BLaER1 treated with 17β-estradiol and CSF1 and Interleukin-3, amounts not matched to agents 10 nM and 100 nM (cell line): ENCODE results near the gene SPRR2F.
A peak's percentile ranks its signal among the peaks of the same experiment; 100 is the strongest.

Experiments used
- H3K27ac ChIP-seq, 11 experiments: shearing (Covaris generic); formaldehyde crosslinking; 2 replicates each; pipeline ENCODE4 v1.8.1; 2022
- H3K27me3 ChIP-seq, 11 experiments: shearing (Covaris generic); formaldehyde crosslinking; 2 replicates each; pipeline ENCODE4 v1.8.1; 2022
- H3K36me3 ChIP-seq, 11 experiments: shearing (Covaris generic); formaldehyde crosslinking; 2 replicates each; pipeline ENCODE4 v1.8.1; 2022
- H3K4me1 ChIP-seq, 10 experiments: shearing (Covaris generic); formaldehyde crosslinking; 2 replicates each; pipeline ENCODE4 v1.8.1; 2022
- H3K4me2 ChIP-seq, 11 experiments: shearing (Covaris generic); formaldehyde crosslinking; 2 replicates each; pipeline ENCODE4 v1.8.1; 2022
- H3K4me3 ChIP-seq, 10 experiments: shearing (Covaris generic); formaldehyde crosslinking; 2 replicates each; pipeline ENCODE4 v1.8.1; 2022
- H3K9ac ChIP-seq, 11 experiments: shearing (Covaris generic); formaldehyde crosslinking; 2 replicates each; pipeline ENCODE4 v1.8.1; 2022
- H3K9me3 ChIP-seq, 11 experiments: shearing (Covaris generic); formaldehyde crosslinking; replicated peaks in 1 of 11; 2 replicates each; pipeline ENCODE4 v1.8.1; 2022
- H4K20me1 ChIP-seq, 11 experiments: shearing (Covaris generic); formaldehyde crosslinking; 2 replicates each; pipeline ENCODE4 v1.8.1; 2022
- Cebpa-rat ChIP-seq, 11 experiments: shearing (Covaris generic); IDR thresholded peaks; 2 replicates each; pipeline ENCODE4 v1.8.1; 2022

Gene SPRR2F

DNA sequence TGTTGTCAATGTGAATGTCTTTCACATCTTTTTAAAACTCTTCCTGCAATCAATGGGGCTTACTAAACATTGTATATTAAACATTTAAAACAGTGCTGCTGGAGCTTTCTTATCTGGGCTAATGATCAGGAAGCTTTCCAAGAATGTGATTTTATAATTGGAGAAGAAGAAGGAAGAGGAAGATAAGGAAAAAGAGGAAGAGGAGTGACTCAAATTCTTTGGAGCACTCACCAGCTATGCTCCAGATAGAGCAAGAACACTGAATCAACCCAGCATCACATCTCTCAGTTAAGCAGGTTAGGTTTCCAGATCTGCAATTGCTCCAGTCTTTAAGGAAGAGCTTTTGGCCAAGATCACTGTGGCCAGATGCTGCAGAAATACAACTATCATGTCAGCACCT, 17.6 kb downstream of the SPRR2F start:
- TF ChIP-seq Cebpa-rat (IDR thresholded peaks at IDR 0.05), result no peak
- peaks cover 0 to 7% (median 0%) of the 10 kb centered on the region in 10 experiments; a peak in 5 of 20 replicates for H3K4me1 ChIP-seq
- H4K20me1 ChIP-seq, result no peaks in the 10 kb centered on the region
- peaks cover 0 to 9% (median 0%) of the 10 kb centered on the region in 11 experiments; a peak in 1 of 22 replicates for H3K9me3 ChIP-seq
- H3K4me2 ChIP-seq, result no peak overlapping the region
- H3K27ac ChIP-seq, result no peak overlapping the region
- H3K27me3 ChIP-seq, result no peaks in the 10 kb centered on the region
- H3K9ac ChIP-seq, result no peak overlapping the region
- no peaks in the 10 kb centered on the region for H3K36me3 ChIP-seq
- H3K4me3 ChIP-seq, result no peak overlapping the region

DNA sequence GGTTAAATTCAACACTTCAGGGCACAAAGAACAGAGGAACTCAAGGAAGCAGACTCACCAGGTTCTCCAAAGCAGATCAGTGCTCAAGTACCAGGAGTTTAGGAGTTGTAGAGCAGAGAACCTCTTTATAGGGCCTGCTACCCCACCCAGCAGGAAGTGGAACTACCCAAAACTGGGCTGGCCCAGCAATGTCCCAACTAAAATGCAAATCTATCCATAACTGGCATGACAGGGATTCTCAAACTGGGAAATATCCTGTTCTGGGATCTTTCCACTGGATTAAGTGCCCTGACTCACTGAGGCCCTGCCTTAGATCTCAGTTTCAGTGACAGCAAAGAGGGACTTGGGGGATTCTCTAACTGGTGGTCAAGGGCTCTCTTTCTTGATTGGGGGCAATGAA, 18.9 kb downstream of the SPRR2F start, which contains the start of gene SPRR2E:
SPRR2E (minus strand) TSS at position 101 of the 400 bp plus-strand sequence. CDS start 775 bp downstream, outside the sequence.
- peaks cover 0 to 20% (median 8%) of the 10 kb centered on the region in 11 experiments; a peak in 15 of 22 replicates for H3K9me3 ChIP-seq
- H3K4me3 ChIP-seq, result no peak within 1 kb of the TSS
- H3K27ac ChIP-seq, result no peak within 1 kb of the TSS
- peaks cover 0 to 14% (median 0%) of the 10 kb centered on the region in 10 experiments; a peak in 5 of 20 replicates for H3K4me1 ChIP-seq
- no peaks in the 10 kb centered on the region for H4K20me1 ChIP-seq
- no peaks in the 10 kb centered on the region for H3K36me3 ChIP-seq
- H3K27me3 ChIP-seq, result no peaks in the 10 kb centered on the region
- no peak for TF ChIP-seq Cebpa-rat (IDR thresholded peaks at IDR 0.05)
- H3K9ac ChIP-seq, result no peak within 1 kb of the TSS
- no peak within 1 kb of the TSS for H3K4me2 ChIP-seq

DNA sequence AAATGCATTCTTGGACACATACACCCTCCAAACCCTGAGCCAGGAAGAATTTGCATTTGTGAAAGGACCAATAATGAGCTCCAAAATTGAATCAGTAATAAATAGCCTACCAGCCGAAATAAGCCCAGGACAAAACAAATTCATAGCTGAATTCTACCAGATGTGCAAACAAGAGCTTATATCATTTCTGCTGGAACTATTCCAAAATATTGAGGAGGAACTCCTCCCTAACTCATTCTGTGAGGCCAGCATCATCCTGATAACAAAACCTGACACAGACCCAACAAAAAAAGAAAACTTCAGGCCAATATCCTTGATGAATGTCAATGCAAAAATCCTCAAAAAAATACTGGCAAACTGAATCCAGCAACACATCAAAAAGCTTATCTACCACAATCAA, 25.7 kb downstream of the SPRR2F start:
- Histone ChIP-seq H4K20me1 (no peaks in the 10 kb centered on the region), H3K4me3 (no peak overlapping the region), H3K4me1 (peaks cover 0 to 16% (median 3%) of the 10 kb centered on the region in 10 experiments; a peak in 9 of 20 replicates), H3K4me2 (no peak overlapping the region), H3K27me3 (no peaks in the 10 kb centered on the region), H3K9ac (no peak overlapping the region), H3K27ac (no peak overlapping the region), H3K36me3 (no peaks in the 10 kb centered on the region), H3K9me3 (peaks cover 26 to 55% (median 41%) of the 10 kb centered on the region in 11 experiments)
- no peak for TF ChIP-seq Cebpa-rat (IDR thresholded peaks at IDR 0.05)

DNA sequence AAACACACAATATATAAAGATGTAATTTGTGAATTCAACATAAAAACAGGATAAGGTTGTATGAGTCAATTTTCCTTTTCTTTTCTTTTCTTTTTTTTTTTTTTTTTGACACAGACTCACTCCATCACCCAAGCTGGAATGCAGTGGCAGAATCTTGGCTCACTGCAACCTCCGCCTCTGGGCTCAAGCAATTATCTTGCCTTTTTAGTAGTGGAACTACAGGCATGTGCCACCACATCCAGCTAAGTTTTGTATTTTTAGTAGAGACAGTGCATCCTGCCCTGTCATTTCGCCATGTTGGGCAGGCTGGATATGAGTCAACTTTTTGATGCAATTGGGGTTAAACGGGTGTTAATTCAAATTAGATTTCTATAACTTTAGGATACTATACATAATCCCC, 31.6 kb downstream of the SPRR2F start:
- no peaks in the 10 kb centered on the region for H3K36me3 ChIP-seq
- H3K4me2 ChIP-seq, result no peak overlapping the region
- no peak for TF ChIP-seq Cebpa-rat (IDR thresholded peaks at IDR 0.05)
- H4K20me1 ChIP-seq, result no peaks in the 10 kb centered on the region
- H3K4me3 ChIP-seq, result no peak overlapping the region
- peaks cover 0 to 10% (median 0%) of the 10 kb centered on the region in 10 experiments; a peak in 5 of 20 replicates for H3K4me1 ChIP-seq
- H3K9me3 ChIP-seq, result peaks cover 14 to 53% (median 37%) of the 10 kb centered on the region in 11 experiments
- no peaks in the 10 kb centered on the region for H3K27me3 ChIP-seq
- H3K27ac ChIP-seq, result no peak overlapping the region
- H3K9ac ChIP-seq, result no peak overlapping the region

DNA sequence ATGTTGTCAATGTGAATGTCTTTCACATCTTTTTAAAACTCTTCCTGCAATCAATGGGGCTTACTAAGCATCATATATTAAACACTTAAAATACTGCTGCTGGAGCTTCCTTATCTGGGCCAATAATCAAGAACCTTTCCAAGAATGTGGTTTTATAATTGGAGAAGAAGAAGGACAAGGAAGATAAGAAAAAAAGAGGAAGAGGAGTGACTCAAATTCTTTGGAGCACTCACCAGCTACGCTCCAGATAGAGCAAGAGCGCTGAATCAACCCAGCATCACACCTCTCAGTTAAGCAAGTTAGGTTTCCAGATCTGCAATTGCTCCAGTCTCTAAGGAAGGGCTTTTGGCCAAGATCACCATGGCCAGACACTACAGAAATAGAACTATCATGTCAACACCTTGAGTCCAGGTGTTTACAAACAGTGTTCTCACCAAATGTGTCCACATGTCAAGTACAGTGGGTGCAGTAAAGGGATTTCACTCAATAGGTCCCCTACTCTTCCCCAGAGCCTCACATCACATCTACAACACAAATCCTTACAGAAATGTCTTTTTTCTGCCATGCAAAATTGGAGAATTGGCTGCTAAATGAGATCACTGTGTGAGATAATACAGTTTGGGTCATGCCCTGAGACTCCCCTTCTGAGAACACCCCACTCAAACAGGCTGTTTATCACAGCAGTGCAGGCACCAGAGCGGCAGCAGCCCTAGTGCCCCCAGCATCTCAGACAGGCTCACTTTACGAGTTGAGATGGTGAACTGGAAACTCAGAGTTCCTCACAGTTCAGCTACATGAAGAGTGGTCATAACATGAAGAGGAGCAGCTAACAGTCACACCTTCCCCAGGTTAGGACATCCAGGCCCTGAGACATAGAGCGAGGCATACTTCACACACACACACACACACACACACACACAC, 40.2 kb downstream of the SPRR2F start:
- Histone ChIP-seq H3K27ac (no peak overlapping the region), H3K9ac (no peak overlapping the region), H3K27me3 (no peaks in the 10 kb centered on the region), H3K36me3 (no peaks in the 10 kb centered on the region), H3K4me1 (peaks cover 0 to 22% (median 4%) of the 10 kb centered on the region in 10 experiments; a peak in 8 of 20 replicates), H3K4me3 (no peak overlapping the region), H4K20me1 (no peaks in the 10 kb centered on the region), H3K4me2 (peak overlapping the region in 3 of 11 experiments; percentile 45 to 79 (median 60); a peak in 6 of 22 replicates), H3K9me3 (peaks cover 0 to 5% (median 0%) of the 10 kb centered on the region in 11 experiments; a peak in 1 of 22 replicates)
- TF ChIP-seq Cebpa-rat (IDR thresholded peaks at IDR 0.05), result no peak

DNA sequence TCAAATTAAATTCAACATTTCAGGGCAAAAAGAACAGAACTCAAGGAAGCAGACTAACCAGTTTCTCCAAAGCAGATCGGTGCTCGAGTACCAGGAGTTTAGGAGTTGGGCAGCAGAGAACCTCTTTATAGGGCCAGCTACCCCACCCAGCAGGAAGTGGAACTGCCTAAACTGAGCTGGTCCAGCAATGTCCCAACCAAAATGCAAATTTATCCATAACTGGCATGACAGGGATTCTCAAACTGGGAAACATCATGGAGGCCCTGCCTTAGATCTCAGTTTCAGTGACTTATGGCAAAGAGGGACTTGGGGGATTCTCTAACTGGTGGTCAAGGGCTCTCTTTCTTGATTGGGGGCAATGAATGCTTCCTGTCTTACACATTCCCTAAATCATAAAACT, 41.8 kb downstream of the SPRR2F start, which contains the start of gene SPRR2B:
SPRR2B (minus strand) TSS at position 101 of the 400 bp plus-strand sequence. CDS start 772 bp downstream, outside the sequence.
- Histone ChIP-seq H3K4me3 (no peak within 1 kb of the TSS), H3K9me3 (no peaks in the 10 kb centered on the region), H4K20me1 (no peaks in the 10 kb centered on the region), H3K27ac (no peak within 1 kb of the TSS), H3K4me2 (peak within 1 kb of the TSS in 4 of 11 experiments; percentile 39 to 79 (median 52); a peak in 8 of 22 replicates), H3K4me1 (peaks cover 0 to 22% (median 4%) of the 10 kb centered on the region in 10 experiments; a peak in 8 of 20 replicates), H3K27me3 (no peaks in the 10 kb centered on the region), H3K9ac (no peak within 1 kb of the TSS), H3K36me3 (no peaks in the 10 kb centered on the region)
- TF ChIP-seq Cebpa-rat (IDR thresholded peaks at IDR 0.05), result no peak

DNA sequence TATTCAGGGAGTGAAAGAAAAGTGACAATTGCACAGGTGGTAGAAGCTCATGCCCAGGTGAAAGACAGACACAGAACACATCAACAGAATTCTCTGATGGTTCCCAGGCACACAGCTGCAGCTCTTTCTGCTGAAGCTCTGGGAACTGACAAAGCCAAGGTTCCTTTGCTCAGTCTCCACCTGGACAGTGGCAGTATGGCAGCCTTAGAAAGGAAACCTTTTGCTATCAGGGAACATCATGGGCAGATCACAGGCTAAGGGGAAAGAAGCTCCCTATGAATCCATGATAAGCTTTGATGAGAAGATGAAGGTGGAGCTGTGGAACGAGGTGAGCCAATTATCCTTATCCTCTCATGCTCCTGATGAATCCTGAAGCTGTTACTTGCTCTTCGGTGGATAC, 43.1 kb downstream of the SPRR2F start:
- Histone ChIP-seq H3K4me2 (no peak overlapping the region), H3K4me1 (peaks cover 0 to 22% (median 4%) of the 10 kb centered on the region in 10 experiments; a peak in 8 of 20 replicates), H3K9ac (no peak overlapping the region), H4K20me1 (no peaks in the 10 kb centered on the region), H3K27ac (no peak overlapping the region), H3K27me3 (peaks cover 0 to 3% (median 0%) of the 10 kb centered on the region in 11 experiments; a peak in 1 of 22 replicates), H3K9me3 (no peaks in the 10 kb centered on the region), H3K36me3 (no peaks in the 10 kb centered on the region), H3K4me3 (no peak overlapping the region)
- no peak for TF ChIP-seq Cebpa-rat (IDR thresholded peaks at IDR 0.05)
